CD8-positive, alpha-beta memory T cell (primary cell): ENCODE measurements around the gene MX2. TPM values are rescaled to one million over a fixed set of nuclear protein-coding genes. Genes with fewer than 3 reads are reported as not detected.
"Not testable (repeated sequence)": the region's sequence is repeated elsewhere in the genome, so short reads cannot be mapped to it uniquely, and the experiment has no call there.

Source experiments
- CTCF ChIA-PET: fragments of 350-600 bp; sonication (Branson Sonifier 250); formaldehyde crosslinking; loops from one replicate; lab custom pipeline; 2021; ENCODE audit warnings: antibody characterized with exemption; lab: Charles Lee
- POLR2A ChIA-PET: fragments of 350-600 bp; sonication (Branson Sonifier 250); formaldehyde crosslinking; loops from one replicate; lab custom pipeline; 2021; ENCODE audit warnings: antibody characterized with exemption; lab: Charles Lee
- DNase-seq, 5 donors: peaks; one replicate each; pipeline versions ENCODE4 v3.0.0 to v3.0.0-alpha.2; 2020 to 2022; ENCODE audit warnings: mixed read lengths in 1 of 5
- H3K27ac ChIP-seq: one replicate; pipeline ENCODE4 v1.7.0; 2013; ENCODE audit warnings: low read depth, mild to moderate bottlenecking, low read length, moderate library complexity
- H3K27me3 ChIP-seq: 2 replicates; pipeline ENCODE4 v1.7.0; 2013; ENCODE audit warnings: low read length, mild to moderate bottlenecking; ENCODE audit not compliant: insufficient read depth, poor library complexity, severe bottlenecking
- H3K36me3 ChIP-seq: 2 replicates; pipeline ENCODE4 v1.7.0; 2013; ENCODE audit warnings: mild to moderate bottlenecking, low read length, moderate library complexity; ENCODE audit not compliant: insufficient read depth
- H3K4me1 ChIP-seq: 2 replicates; pipeline ENCODE4 v1.7.0; 2013; ENCODE audit warnings: mild to moderate bottlenecking, low read length, moderate library complexity; ENCODE audit not compliant: insufficient read depth
- H3K4me3 ChIP-seq: 2 replicates; pipeline ENCODE4 v1.7.0; 2013; ENCODE audit warnings: mild to moderate bottlenecking, low read length
- H3K9me3 ChIP-seq: 2 replicates; pipeline ENCODE4 v1.7.0; 2013; ENCODE audit warnings: mild to moderate bottlenecking, low read length
- H3K27ac Mint-ChIP-seq, 8 donors: one replicate each; pipeline ENCODE4 v1.8.0; 2020 to 2021; ENCODE audit warnings: mixed read lengths in 8 of 8, mild to moderate bottlenecking in 6 of 8, inconsistent platforms in 3 of 8, moderate library complexity in 3 of 8
- H3K27me3 Mint-ChIP-seq, 2 donors: one replicate each; pipeline ENCODE4 v1.8.0; 2020 to 2021; ENCODE audit warnings: mixed read lengths in 2 of 2, mild to moderate bottlenecking in 1 of 2, moderate library complexity in 1 of 2
- H3K36me3 Mint-ChIP-seq, 3 donors: one replicate each; pipeline ENCODE4 v1.8.0; 2020 to 2021; ENCODE audit warnings: mixed read lengths in 3 of 3, inconsistent platforms in 1 of 3, mild to moderate bottlenecking in 1 of 3
- H3K4me1 Mint-ChIP-seq, 3 donors: one replicate each; pipeline ENCODE4 v1.8.0; 2020 to 2021; ENCODE audit warnings: mixed read lengths in 3 of 3, inconsistent platforms in 1 of 3, mild to moderate bottlenecking in 1 of 3
- H3K4me3 Mint-ChIP-seq, 7 donors: one replicate each; pipeline ENCODE4 v1.8.0; 2020 to 2021; ENCODE audit warnings: mixed read lengths in 7 of 7, mild to moderate bottlenecking in 6 of 7, moderate library complexity in 4 of 7, inconsistent platforms in 2 of 7
- H3K9me3 Mint-ChIP-seq, 5 donors: one replicate each; pipeline ENCODE4 v1.8.0; 2020 to 2022; ENCODE audit warnings: mixed read lengths in 5 of 5, mild to moderate bottlenecking in 3 of 5, moderate library complexity in 2 of 5, inconsistent platforms in 1 of 5
- polyA plus RNA-seq: library from polyadenylated mRNA; unstranded; fragments of 300-500 nt; fragmentation: Illumina TruSeq; gene quantifications from one replicate; pipeline ENCODE4 v1.2.3, GENCODE V29; 2021
- total RNA-seq, 2 experiments: library from RNA; stranded (reverse); gene quantifications; one replicate each; pipeline ENCODE4 v1.2.3, GENCODE V29; 2021

MX2 gene
- total and polyA plus RNA-seq, 3 experiments from 2014 or later: 13.2 to 37.2 (median 17.1) TPM

GRCh38 chr21:41358193-41359166 lies 3.3 kb upstream of the MX2 start:
- H3K36me3 ChIP-seq: no peaks in the 10 kb centered on the region
- Mint-ChIP-seq H3K9me3 (peaks cover 0 to 2% (median 0%) of the 10 kb centered on the region in 5 donors), H3K27ac (peak overlapping the region in 4 of 8 donors; percentile 50 to 88 (median 62)), H3K4me3 (peak overlapping the region in 1 of 7 donors; percentile 14), H3K4me1 (peaks cover 18 to 28% (median 23%) of the 10 kb centered on the region in 3 donors), H3K36me3 (peaks cover 0 to 12% (median 0%) of the 10 kb centered on the region in 3 donors), H3K27me3 (peaks cover 3 to 9% of the 10 kb centered on the region in 2 donors)
- no peaks in the 10 kb centered on the region for H3K27me3 ChIP-seq
- H3K9me3 ChIP-seq: no peaks in the 10 kb centered on the region
- peaks cover 18% of the 10 kb centered on the region for H3K4me1 ChIP-seq
- H3K4me3 ChIP-seq: no peak overlapping the region
- DNase-seq: no peak
- CTCF ChIA-PET: interaction anchor here (1.2 kb wide), 1 partner anchor 75 kb away, joined by 4 read pairs; no protein-coding TSS in a partner anchor
- POLR2A ChIA-PET: interaction anchor here (1.1 kb wide), 1 partner anchor 11 kb away, joined by 3 read pairs; no protein-coding TSS in a partner anchor
- no peak overlapping the region for H3K27ac ChIP-seq

- Histone ChIP-seq H3K9me3 (no peaks in the 10 kb centered on the region), H3K36me3 (no peaks in the 10 kb centered on the region), H3K27me3 (no peaks in the 10 kb centered on the region), H3K27ac (no peak overlapping the region), H3K4me3 (no peak overlapping the region), H3K4me1 (peaks cover 26% of the 10 kb centered on the region)
- Mint-ChIP-seq H3K4me1 (peaks cover 24 to 36% (median 31%) of the 10 kb centered on the region in 3 donors), H3K27ac (peak overlapping the region in 6 of 8 donors; percentile 32 to 88 (median 58)), H3K27me3 (peaks cover 0 to 7% of the 10 kb centered on the region in 2 donors), H3K9me3 (peaks cover 0 to 2% (median 0%) of the 10 kb centered on the region in 5 donors), H3K4me3 (no peak overlapping the region), H3K36me3 (peaks cover 0 to 15% (median 0%) of the 10 kb centered on the region in 3 donors)
- POLR2A ChIA-PET: interaction anchor here (1.1 kb wide), 1 partner anchor 10 kb away, joined by 3 read pairs; no protein-coding TSS in a partner anchor
- CTCF ChIA-PET: interaction anchor here (1.2 kb wide), 1 partner anchor 76 kb away, joined by 4 read pairs; no protein-coding TSS in a partner anchor
- DNase-seq: no peak
Measured at GRCh38 chr21:41359286-41359685, 2.5 kb upstream of the MX2 start.

DNA sequence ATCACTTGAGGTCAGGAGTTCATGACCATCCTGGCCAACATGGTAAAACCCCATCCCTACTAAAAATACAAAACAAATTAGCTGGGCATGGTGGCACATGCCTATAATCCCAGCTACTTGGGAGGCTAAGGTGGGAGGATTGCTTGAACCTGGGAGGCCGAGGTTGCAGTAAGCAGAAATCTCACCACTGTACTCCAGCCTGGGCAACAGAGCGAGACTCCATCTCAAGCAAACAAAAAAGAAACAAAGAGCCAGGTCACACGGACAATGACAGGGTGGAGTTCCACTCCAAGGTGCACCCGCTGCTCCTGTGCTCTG lies 2.1 kb upstream of the MX2 start:
- Mint-ChIP-seq H3K27ac (peak overlapping the region in 6 of 8 donors; percentile 29 to 81 (median 58)), H3K4me1 (peaks cover 27 to 40% (median 35%) of the 10 kb centered on the region in 3 donors), H3K36me3 (peaks cover 0 to 18% (median under 1%) of the 10 kb centered on the region in 3 donors), H3K4me3 (peak overlapping the region in 1 of 7 donors; percentile 25)
- H3K4me3 ChIP-seq, H3K36me3 ChIP-seq, H3K9me3 ChIP-seq, H3K27me3 Mint-ChIP-seq, H3K9me3 Mint-ChIP-seq, DNase-seq, H3K27me3 ChIP-seq, POLR2A ChIA-PET, H3K27ac ChIP-seq: not testable (repeated sequence)
- CTCF ChIA-PET: interaction anchor here (1.2 kb wide), 1 partner anchor 76 kb away, joined by 4 read pairs; no protein-coding TSS in a partner anchor
- H3K4me1 ChIP-seq: peaks cover 29% of the 10 kb centered on the region

- peaks cover 0 to 7% of the 10 kb centered on the region in 2 donors for H3K27me3 Mint-ChIP-seq
- peaks cover 3 to 23% (median 4%) of the 10 kb centered on the region in 3 donors for H3K36me3 Mint-ChIP-seq
- Histone ChIP-seq H3K27me3 (no peaks in the 10 kb centered on the region), H3K4me3 (no peak overlapping the region), H3K27ac (no peak overlapping the region), H3K36me3 (no peaks in the 10 kb centered on the region), H3K9me3 (no peaks in the 10 kb centered on the region), H3K4me1 (peaks cover 34% of the 10 kb centered on the region)
- peak overlapping the region in 4 of 7 donors; percentile 57 to 96 (median 90) for H3K4me3 Mint-ChIP-seq
- DNase-seq: no peak
- H3K4me1 Mint-ChIP-seq: peaks cover 30 to 45% (median 41%) of the 10 kb centered on the region in 3 donors
- peak overlapping the region in 6 of 8 donors; percentile 47 to 100 (median 99) for H3K27ac Mint-ChIP-seq
- peaks cover 0 to 2% (median 0%) of the 10 kb centered on the region in 5 donors for H3K9me3 Mint-ChIP-seq
- POLR2A ChIA-PET: no interaction called here
- CTCF ChIA-PET: no interaction called here
Measured at GRCh38 chr21:41360072-41360821, 1.6 kb upstream of the MX2 start.

DNA sequence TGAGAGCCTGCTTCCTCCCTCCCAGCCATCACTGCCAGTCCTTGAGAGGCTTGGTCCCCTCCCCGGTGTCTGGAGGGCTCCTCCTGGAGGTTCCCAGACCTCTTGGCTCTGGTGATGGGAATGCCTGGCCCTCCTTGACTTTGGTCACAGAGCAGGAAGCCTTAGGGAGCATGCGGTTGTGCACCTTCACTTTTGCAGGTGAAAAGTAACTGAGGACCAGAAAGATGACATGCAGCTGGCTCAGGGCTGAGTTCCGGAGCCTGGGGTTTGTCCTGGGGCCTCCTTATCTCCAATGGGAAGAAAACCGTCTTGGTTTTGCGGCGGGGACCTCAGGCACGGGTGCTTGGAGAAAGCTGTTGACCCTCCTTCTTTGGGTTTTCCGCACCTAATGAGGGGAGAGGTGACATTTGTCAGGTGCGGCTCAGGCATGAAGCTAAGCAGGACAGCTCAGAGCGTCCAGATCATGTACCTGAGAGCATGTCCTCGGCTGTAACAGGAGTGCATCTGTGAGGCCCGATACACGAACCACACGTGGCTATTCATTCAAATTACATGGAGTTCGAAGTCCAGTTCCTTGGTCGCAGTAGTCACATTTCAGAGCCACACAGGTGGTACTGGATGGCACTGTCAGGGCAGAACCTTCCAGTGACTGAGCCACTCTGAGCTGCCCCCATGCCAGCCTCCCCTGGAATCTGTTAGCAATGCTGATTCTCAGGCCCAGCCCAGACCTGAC lies 608 bp upstream of the MX2 start:
- Histone ChIP-seq H3K4me3 (peak overlapping the region; percentile 91), H3K27ac (peak overlapping the region; percentile 98), H3K9me3 (no peaks in the 10 kb centered on the region), H3K4me1 (peaks cover 42% of the 10 kb centered on the region), H3K27me3 (no peaks in the 10 kb centered on the region), H3K36me3 (no peaks in the 10 kb centered on the region)
- CTCF ChIA-PET: interaction anchor here (0.6 to 2.2 kb wide), 2 partner anchors 8 to 78 kb away, joined by 3 to 6 read pairs; no protein-coding TSS in a partner anchor
- peaks cover 33 to 55% (median 48%) of the 10 kb centered on the region in 3 donors for H3K4me1 Mint-ChIP-seq
- no peak for DNase-seq
- H3K9me3 Mint-ChIP-seq: peaks cover 0 to 2% (median 0%) of the 10 kb centered on the region in 5 donors
- H3K27ac Mint-ChIP-seq: peak overlapping the region; percentile 98 to 100 (median 99)
- POLR2A ChIA-PET: interaction anchor here (1.2 to 3.5 kb wide), 3 partner anchors 10 to 65 kb away, joined by 6 to 19 read pairs (median 11); partner anchors contain the start of gene MX1
- peaks cover 0 to 7% of the 10 kb centered on the region in 2 donors for H3K27me3 Mint-ChIP-seq
- peaks cover 6 to 33% (median 6%) of the 10 kb centered on the region in 3 donors for H3K36me3 Mint-ChIP-seq
- peak overlapping the region; percentile 84 to 96 (median 94) for H3K4me3 Mint-ChIP-seq

DNA sequence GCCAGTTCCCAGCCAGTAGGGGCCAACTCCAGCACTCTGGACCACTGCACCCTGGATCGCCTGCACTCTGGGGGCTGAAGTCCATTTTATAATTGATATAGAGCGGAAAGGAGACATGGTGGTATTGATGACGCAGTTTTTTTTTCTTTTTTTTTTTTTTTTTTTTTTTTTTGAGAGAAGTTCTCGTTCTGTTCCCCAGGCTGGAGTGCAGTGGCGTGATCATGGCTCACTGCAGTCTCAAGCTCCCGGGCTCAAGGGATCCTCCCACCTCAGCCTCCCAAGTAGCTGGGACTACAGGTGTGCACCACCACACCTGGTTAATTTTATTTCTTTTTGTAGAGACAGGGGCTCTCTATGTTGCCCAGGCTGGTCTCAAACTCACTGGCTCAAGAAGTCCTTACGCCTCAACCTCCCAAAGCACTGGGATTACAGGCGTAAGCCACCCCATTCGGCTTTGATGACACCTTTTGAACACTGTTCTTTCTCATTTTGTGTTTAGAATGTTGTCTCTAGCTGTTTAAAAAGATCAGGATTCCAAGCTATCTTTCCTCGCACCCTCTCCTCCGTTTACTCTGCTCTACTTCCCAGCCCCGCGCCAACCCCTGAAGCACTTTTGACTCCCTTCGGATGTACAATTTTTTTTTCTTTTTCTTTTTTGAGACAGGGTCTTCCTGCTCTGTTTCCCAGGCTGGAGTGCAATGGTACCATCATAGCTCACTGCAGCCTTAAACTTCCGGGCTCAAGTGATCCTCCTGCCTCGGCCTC lies 960 bp downstream of the MX2 start:
- Mint-ChIP-seq H3K9me3 (peaks cover 0 to 2% (median 0%) of the 10 kb centered on the region in 5 donors), H3K27me3 (peaks cover 0 to 7% of the 10 kb centered on the region in 2 donors), H3K4me3 (peak overlapping the region; percentile 84 to 96 (median 94)), H3K4me1 (peaks cover 38 to 64% (median 56%) of the 10 kb centered on the region in 3 donors), H3K27ac (peak overlapping the region; percentile 98 to 100 (median 99)), H3K36me3 (peaks cover 6 to 46% (median 7%) of the 10 kb centered on the region in 3 donors)
- POLR2A ChIA-PET: interaction anchor here (0.6 to 3.5 kb wide), 4 partner anchors 8 to 63 kb away, joined by 3 to 19 read pairs (median 8); partner anchors contain the start of gene MX1
- no peaks in the 10 kb centered on the region for H3K27me3 ChIP-seq
- peak overlapping the region; percentile 91 for H3K4me3 ChIP-seq
- peak in 2 of 5 donors; percentile 11 to 22 for DNase-seq
- H3K9me3 ChIP-seq: no peaks in the 10 kb centered on the region
- no peaks in the 10 kb centered on the region for H3K36me3 ChIP-seq
- H3K27ac ChIP-seq: peak overlapping the region; percentile 98
- CTCF ChIA-PET: interaction anchor here (2.2 kb wide), 1 partner anchor 79 kb away, joined by 6 read pairs; no protein-coding TSS in a partner anchor
- peaks cover 42% of the 10 kb centered on the region for H3K4me1 ChIP-seq
